ENCODE results near the gene CYP2U1. TPM values are rescaled to one million over a fixed set of nuclear protein-coding genes. Genes with fewer than 3 reads are reported as not detected.

Gene CYP2U1
- total RNA-seq, 1 donor: 27.1 TPM

GRCh38 chr4:107908377-107908776, 23.0 kb upstream of the CYP2U1 start:
- no peaks in the 10 kb centered on the region for H4K20me1 ChIP-seq (ENCODE audit: insufficient read depth, low read length)
- H3K27ac ChIP-seq (ENCODE audit: low read depth, low read length): no peak overlapping the region
- H3K4me3 ChIP-seq (ENCODE audit: insufficient read depth, low read length): no peak overlapping the region
- no peaks in the 10 kb centered on the region for H3K79me2 ChIP-seq (ENCODE audit: insufficient read depth, low read length)
- H3K4me2 ChIP-seq (ENCODE audit: insufficient read depth, low read length): no peak overlapping the region
- H3K4me1 ChIP-seq (ENCODE audit: insufficient read depth, low read length): no peaks in the 10 kb centered on the region
- no peak overlapping the region for H2AFZ ChIP-seq (ENCODE audit: low read length)
- peaks cover 4% of the 10 kb centered on the region for H3K36me3 ChIP-seq (ENCODE audit: insufficient read depth, low read length)
- no peak for DNase-seq (ENCODE audit: insufficient read length, low spot score, missing footprints)
- no peaks in the 10 kb centered on the region for H3K9me3 ChIP-seq (ENCODE audit: low read depth, low read length)
- no peak for TF ChIP-seq CTCF (IDR thresholded peaks at IDR 0.05; ENCODE audit: extremely low read depth, low read depth, low read length)
- no peaks in the 10 kb centered on the region for H3K27me3 ChIP-seq (ENCODE audit: insufficient read depth, low read length)

- H3K4me1 ChIP-seq (ENCODE audit: insufficient read depth, low read length): no peaks in the 10 kb centered on the region
- H4K20me1 ChIP-seq (ENCODE audit: insufficient read depth, low read length): no peaks in the 10 kb centered on the region
- H3K4me2 ChIP-seq (ENCODE audit: insufficient read depth, low read length): no peak overlapping the region
- no peak overlapping the region for H2AFZ ChIP-seq (ENCODE audit: low read length)
- DNase-seq (ENCODE audit: insufficient read length, low spot score, missing footprints): no peak
- H3K9me3 ChIP-seq (ENCODE audit: low read depth, low read length): no peaks in the 10 kb centered on the region
- no peaks in the 10 kb centered on the region for H3K79me2 ChIP-seq (ENCODE audit: insufficient read depth, low read length)
- H3K36me3 ChIP-seq (ENCODE audit: insufficient read depth, low read length): peaks cover 4% of the 10 kb centered on the region
- H3K27ac ChIP-seq (ENCODE audit: low read depth, low read length): no peak overlapping the region
- TF ChIP-seq CTCF (IDR thresholded peaks at IDR 0.05; ENCODE audit: extremely low read depth, low read depth, low read length): peak; percentile 71
- no peaks in the 10 kb centered on the region for H3K27me3 ChIP-seq (ENCODE audit: insufficient read depth, low read length)
- H3K4me3 ChIP-seq (ENCODE audit: insufficient read depth, low read length): no peak overlapping the region
Observed at GRCh38 chr4:107913283-107913899, 18.0 kb upstream of the CYP2U1 start.

GRCh38 chr4:107915220-107915619, 16.1 kb upstream of the CYP2U1 start:
- H3K4me1 ChIP-seq (ENCODE audit: insufficient read depth, low read length): no peaks in the 10 kb centered on the region

GRCh38 chr4:107916623-107917022, 14.7 kb upstream of the CYP2U1 start:
- Histone ChIP-seq H3K4me1 (ENCODE audit: insufficient read depth, low read length) (no peaks in the 10 kb centered on the region), H3K36me3 (ENCODE audit: insufficient read depth, low read length) (no peaks in the 10 kb centered on the region), H4K20me1 (ENCODE audit: insufficient read depth, low read length) (no peaks in the 10 kb centered on the region), H2AFZ (ENCODE audit: low read length) (no peak overlapping the region), H3K27ac (ENCODE audit: low read depth, low read length) (no peak overlapping the region), H3K27me3 (ENCODE audit: insufficient read depth, low read length) (no peaks in the 10 kb centered on the region), H3K79me2 (ENCODE audit: insufficient read depth, low read length) (no peaks in the 10 kb centered on the region), H3K9me3 (ENCODE audit: low read depth, low read length) (no peaks in the 10 kb centered on the region), H3K4me2 (ENCODE audit: insufficient read depth, low read length) (no peak overlapping the region), H3K4me3 (ENCODE audit: insufficient read depth, low read length) (no peak overlapping the region)
- no peak for DNase-seq (ENCODE audit: insufficient read length, low spot score, missing footprints)
- TF ChIP-seq CTCF (IDR thresholded peaks at IDR 0.05; ENCODE audit: extremely low read depth, low read depth, low read length): no peak

More at GRCh38 chr4:107915220-107915619, 16.1 kb upstream of the CYP2U1 start:
- Histone ChIP-seq H3K4me3 (ENCODE audit: insufficient read depth, low read length) (no peak overlapping the region), H2AFZ (ENCODE audit: low read length) (no peak overlapping the region), H4K20me1 (ENCODE audit: insufficient read depth, low read length) (no peaks in the 10 kb centered on the region), H3K79me2 (ENCODE audit: insufficient read depth, low read length) (no peaks in the 10 kb centered on the region), H3K27me3 (ENCODE audit: insufficient read depth, low read length) (no peaks in the 10 kb centered on the region), H3K36me3 (ENCODE audit: insufficient read depth, low read length) (peaks cover 2% of the 10 kb centered on the region), H3K9me3 (ENCODE audit: low read depth, low read length) (no peaks in the 10 kb centered on the region), H3K4me2 (ENCODE audit: insufficient read depth, low read length) (no peak overlapping the region), H3K27ac (ENCODE audit: low read depth, low read length) (no peak overlapping the region)
- no peak for DNase-seq (ENCODE audit: insufficient read length, low spot score, missing footprints)
- TF ChIP-seq CTCF (IDR thresholded peaks at IDR 0.05; ENCODE audit: extremely low read depth, low read depth, low read length): no peak

Data from osteoblast (primary cell).